ENCODE data around the gene SRCAP.
A peak's percentile ranks its signal among the peaks of the same experiment; 100 is the strongest.

SRCAP gene

GRCh38 chr16:30777591-30778297, 78.8 kb downstream of the SRCAP start:
- no peak for DNase-seq

DNA sequence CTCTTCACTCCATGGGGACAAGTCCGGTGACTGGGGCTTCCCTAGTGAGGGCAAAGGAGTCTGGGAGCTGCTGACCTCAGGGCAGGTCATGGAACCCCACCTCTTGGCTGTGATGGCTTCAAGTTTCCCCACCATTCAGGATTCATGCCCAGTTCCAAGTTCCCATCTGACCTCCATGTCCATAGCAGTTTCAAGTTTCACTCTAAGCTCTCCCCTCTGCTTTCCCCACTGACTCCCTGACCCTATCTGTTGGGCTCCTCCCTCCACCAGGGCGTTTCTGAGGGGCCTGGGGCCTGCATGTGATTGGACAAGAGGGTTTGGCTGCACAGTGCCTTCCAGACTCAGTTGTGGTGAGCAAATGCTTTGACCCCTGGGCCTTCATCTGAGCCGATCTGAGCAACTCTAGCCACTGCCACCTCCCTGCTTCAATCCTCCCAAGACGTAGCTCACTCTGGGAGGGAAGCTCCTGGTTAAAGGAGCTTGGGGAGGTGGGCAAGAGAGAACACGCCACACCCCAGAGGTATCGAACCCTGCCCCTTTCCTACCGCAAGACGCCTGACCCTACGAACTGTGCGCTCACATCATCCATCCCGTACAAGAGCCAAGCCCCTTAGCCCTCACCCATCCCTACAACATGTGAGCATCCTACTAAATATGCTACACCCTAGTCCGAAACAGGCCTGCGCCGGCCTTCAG, 79.7 kb downstream of the SRCAP start:
- DNase-seq, result no peak

- DNase-seq, result no peak
These were observed 80.6 kb downstream of the SRCAP start for GRCh38 chr16:30779596-30779995.

- no peak for DNase-seq
These were observed 81.0 kb downstream of the SRCAP start for GRCh38 chr16:30780021-30780420.

GRCh38 chr16:30780549-30780948, 81.6 kb downstream of the SRCAP start:
- no peak for DNase-seq

DNA sequence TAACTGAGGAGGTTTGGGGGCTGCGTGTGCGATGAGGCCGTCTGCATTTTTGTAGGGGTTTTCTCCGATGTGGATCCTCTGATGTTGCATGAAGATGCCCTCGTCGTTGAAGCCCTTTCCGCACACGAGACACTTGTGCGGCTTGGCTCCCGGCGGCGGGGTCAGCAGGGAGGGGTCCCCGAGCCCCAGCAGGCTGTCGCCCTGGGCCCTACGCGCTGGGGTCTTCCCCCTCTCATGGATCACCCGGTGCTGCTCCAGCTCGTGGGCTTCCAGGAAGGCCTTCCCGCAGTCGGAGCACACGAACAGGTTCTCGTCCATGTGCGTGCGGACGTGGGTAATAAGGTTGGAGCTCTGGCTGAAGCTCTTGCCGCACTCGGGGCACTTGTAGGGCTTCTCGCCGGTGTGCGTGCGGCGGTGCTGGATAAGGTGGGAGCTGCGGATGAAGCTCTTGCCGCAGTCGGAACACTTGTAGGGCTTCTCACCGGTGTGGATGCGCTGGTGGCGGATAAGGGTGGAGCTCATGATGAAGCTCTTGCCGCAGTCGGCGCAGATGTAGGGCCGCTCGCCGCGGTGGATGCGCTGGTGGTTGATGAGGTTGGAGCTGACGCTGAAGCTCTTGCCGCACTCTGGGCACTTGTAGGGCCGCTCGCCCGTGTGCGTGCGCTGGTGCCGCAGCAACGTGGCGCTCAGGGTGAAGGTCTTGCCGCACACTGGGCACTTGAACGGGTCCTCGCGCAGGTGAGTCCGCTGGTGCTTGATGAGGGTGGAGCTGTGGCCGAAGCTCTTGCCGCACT, 83.7 kb downstream of the SRCAP start:
- no peak for DNase-seq

GRCh38 chr16:30783280-30784109, 84.5 kb downstream of the SRCAP start:
- no peak for DNase-seq

DNA sequence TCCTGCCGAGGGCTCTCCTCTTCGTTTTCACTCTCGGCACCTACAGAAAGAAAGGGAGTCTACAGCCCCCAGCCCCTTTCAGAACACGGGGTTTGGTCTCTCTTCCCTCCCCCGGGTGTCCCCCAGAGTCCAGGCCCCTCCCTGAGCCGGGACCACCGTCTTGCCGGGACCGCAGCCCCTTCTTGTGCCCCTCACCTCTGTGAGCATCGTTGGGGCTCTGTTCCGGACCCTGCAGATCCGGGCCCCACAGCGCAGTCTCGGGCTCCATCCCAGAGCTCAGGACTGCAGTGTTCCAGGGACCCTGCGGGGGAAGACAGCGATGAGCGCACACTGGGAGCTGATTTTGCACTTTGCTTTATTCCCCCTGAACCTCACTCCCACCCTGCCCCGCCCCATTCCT, 85.2 kb downstream of the SRCAP start:
- DNase-seq, result no peak

DNA sequence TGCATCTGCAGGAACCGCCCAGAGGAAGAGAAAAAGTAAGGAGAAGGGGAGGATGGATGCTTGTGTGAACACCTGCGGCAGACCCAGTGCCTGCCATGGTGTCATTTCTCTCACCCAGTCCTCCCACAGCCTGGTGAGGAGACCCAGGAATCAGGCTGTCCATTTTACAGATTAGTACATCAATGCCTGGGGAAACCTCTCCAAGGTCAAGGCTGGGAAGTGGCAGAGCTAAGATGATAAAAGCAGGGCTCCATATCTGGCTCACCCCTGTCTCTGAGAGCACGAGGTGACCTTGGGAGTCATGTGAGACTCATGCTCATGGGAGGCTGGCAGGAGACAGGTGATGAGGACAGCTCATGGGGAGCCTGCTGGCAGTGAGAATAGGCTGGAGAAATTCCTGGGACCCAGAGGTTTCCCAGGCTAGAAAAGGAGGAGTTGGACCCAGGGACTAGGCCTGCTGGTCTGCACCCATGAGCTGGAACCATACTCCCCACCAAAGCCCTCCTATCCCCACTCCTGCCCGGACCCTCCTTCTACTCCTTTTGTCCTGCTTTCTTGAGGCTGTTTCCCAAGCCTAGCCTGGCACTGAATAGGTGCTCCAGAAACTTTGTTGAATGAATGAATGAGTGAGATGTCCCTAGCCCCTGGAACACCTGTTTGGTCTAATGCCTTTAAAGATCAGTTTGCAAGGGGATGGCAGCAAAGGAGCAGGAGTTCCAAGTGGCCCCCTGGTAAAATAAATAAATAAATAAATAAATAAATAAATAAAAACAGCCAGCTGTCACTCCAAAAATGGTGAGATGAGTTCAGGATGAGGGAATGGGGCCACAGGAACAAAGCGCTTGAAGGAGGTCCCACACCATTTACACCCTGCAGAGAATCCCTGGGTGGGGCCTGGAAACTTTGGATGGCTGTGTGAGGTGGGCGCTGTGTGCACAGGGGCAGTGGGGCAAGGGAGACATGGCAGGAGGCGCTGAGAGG, 86.4 kb downstream of the SRCAP start:
- no peak for DNase-seq

DNA sequence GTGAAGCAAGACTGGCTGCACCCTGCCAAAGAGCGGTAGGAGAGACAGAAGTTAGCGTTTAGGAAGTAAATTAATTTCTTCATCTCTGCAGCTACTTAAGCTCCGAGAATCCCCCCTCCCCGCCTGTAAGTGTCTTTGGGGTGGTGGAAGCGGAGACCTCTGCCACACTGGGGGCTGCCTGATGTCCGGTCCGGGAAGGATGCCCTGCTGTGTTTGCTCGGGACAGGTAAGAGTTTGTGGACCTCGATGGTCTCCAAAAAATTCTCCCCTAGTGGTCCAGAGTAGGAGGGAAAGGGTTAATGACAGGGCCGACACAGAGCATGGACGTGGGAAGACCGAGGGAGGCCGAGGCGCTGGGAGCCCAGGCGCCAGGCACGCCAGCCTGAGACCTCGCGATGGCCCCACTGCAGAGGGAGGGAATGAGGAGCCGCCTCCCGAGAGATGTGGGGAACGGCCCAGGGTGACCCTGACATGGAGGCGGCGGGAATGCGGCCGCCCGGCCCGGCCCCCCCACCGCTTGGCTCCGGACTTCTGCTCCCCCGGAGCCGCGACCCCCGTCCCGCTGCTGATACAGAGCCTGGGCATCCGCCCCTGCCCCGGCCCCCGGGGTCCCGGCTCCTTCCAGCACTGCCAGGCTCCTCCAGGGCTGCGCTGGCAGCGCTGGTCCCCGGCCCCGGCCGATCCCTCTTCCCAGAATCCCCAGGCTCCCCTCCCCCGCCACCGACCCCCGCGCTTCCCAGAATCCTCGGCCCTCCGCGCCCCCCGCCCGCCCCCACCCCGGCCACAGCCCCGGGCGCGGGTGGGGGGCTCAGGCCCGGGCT, 87.4 kb downstream of the SRCAP start:
- DNase-seq, result peak in 1 of 2 donors; percentile 35

GRCh38 chr16:30786936-30787612, 88.1 kb downstream of the SRCAP start, which contains the start of gene ZNF629:
Gene ZNF629, minus strand, starts transcription at chr16:30787205. Its CDS starts 2,723 bp downstream, at chr16:30784482.
- peak; percentile 44 to 50 for DNase-seq

GRCh38 chr16:30787613-30788378, 88.8 kb downstream of the SRCAP start:
- no peak for DNase-seq

Data from stimulated activated CD4-positive, alpha-beta T cell treated with anti-CD3 and anti-CD28 coated beads, Interleukin-2, amount 100 ng/mL, for 24 hours (primary cell).